Activated CD4-positive, alpha-beta T cell treated with anti-CD3 and anti-CD28 coated beads, Interleukin-2, Interleukin-4, amounts not matched to agents 100 ng/mL and 50 ng/mL, durations not matched to agents 16 hours and 8 hours (primary cell): ENCODE results near the gene GLS2.
"Not testable (repeated sequence)": the region's sequence is repeated elsewhere in the genome, so short reads cannot be mapped to it uniquely, and the experiment has no call there.

ENCODE experiments used
- DNase-seq: peaks from one replicate; pipeline ENCODE4 v3.0.0-alpha.2; 2020; ENCODE audit warnings: low spot score

GLS2 gene

DNA sequence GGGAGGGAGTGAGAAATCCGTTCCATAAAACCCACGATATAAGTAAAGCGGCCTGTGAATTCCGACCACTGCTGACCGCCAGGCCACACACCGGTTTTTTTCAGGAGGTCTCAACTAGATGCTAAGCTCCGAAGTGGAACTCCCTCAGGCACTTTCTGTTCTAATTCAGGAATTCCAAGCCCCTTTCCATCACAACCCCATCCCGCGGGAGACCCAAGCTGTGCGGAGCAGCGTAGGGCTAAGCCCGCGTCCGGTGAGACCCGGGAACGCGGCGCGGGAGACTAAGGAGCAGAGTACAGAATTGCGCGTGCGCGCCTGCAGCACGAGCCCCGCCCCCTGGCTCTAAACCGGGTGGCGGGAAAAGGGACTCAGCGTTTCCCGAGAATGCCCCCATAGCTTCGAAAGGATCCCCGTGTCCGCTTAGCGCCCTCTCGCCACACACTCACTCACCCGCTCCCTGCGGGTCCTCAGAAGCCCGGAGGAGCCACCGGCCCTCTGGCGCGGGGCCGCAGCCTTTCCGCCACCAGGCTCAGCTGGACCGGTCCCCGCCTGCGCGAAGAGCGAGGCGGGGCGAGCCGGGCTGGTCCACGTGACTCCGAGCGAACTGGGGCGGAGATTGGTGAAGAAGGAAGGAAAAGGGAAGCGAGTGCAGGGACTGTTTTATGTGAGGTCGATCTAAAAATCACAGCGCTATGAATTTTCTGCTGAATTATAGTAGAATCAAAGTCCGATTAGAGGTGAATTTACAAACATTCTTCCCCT is 38.9 kb downstream of the GLS2 start, which contains the start of gene TIMELESS:
TSS of gene TIMELESS (minus strand) at position 567 of the 762 bp plus-strand sequence. CDS start 15,256 bp downstream, outside the sequence.
- DNase-seq = peak; percentile 89

GRCh38 chr12:56443208-56443607 is 44.8 kb downstream of the GLS2 start:
- DNase-seq = not testable (repeated sequence)

GRCh38 chr12:56437430-56438176 is 50.4 kb downstream of the GLS2 start:
- DNase-seq = no peak

DNA sequence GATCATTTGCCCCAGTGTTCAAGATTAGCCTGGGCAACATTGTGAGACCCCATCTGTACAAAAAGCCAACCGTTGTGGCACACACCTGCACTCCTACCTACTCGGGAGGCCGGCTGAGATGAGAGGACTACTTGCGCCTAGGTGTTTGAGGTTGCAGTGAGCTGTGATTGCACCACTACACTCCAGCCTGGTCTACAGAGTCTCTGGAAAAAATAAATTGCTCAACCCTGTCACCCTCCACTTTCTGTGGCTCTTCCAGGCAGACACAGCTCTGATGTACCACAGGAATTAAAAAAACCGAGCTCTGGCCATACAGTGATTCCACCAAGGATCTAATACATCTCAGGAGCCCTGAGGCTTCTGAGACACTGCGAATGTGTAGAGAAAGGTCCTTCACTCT is 53.1 kb downstream of the GLS2 start:
- no peak for DNase-seq

DNA sequence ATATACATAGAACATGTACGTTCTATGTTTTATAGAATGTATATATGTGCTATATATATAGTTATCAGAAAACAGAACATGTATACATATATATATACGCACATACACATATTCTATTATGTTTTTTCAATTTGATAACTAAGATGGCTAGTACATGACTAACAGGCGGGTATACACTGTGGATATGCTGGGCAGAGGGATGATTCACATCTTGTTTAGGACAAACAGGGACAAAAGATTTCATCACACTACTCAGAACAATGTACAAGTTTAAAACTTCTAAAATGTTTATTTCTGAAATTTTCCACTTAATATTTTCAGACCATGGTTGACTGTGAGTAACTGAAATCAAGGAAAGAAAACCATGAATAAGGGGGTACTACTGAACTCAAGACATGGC is 56.1 kb downstream of the GLS2 start:
- no peak for DNase-seq

GRCh38 chr12:56431288-56431687 is 56.7 kb downstream of the GLS2 start:
- no peak for DNase-seq

GRCh38 chr12:56425940-56426438 is 62.0 kb downstream of the GLS2 start:
- DNase-seq = no peak

GRCh38 chr12:56425193-56425592 is 62.8 kb downstream of the GLS2 start:
- DNase-seq = no peak
